Stimulated activated naive CD8-positive, alpha-beta T cell treated with anti-CD3 and anti-CD28 coated beads, Interleukin-15, Interleukin-2, amounts not matched to agents 100 U/mL and 50 U/mL, for 24 hours (primary cell): ENCODE data around the gene FHIP2A.
"Not testable (repeated sequence)": the region's sequence is repeated elsewhere in the genome, so short reads cannot be mapped to it uniquely, and the experiment has no call there.

ENCODE experiments used
- ATAC-seq: fragments of 150-1000 bp; cut with Tn5 transposase; one replicate; pipeline ENCODE4 v1.10.0; 2021
- DNase-seq: peaks from one replicate; pipeline ENCODE4 v3.0.0; 2021

FHIP2A gene

GRCh38 chr10:114819322-114819721 is 2.3 kb upstream of the FHIP2A start:
- DNase-seq: no peak

GRCh38 chr10:114821915-114822443 is 399 bp downstream of the FHIP2A start:
- DNase-seq (no peak), ATAC-seq (peak; percentile 61)

More at GRCh38 chr10:114819322-114819721, 2.3 kb upstream of the FHIP2A start:
- no peak for ATAC-seq

- DNase-seq (peak; percentile 40), ATAC-seq (peak; percentile 2)
These were observed 980 bp downstream of the FHIP2A start for GRCh38 chr10:114822444-114823076.

- ATAC-seq: no peak
- DNase-seq: no peak
These were observed 1.5 kb downstream of the FHIP2A start for GRCh38 chr10:114823077-114823463.

GRCh38 chr10:114824391-114824790 is 2.8 kb downstream of the FHIP2A start:
- DNase-seq: no peak
- ATAC-seq: no peak

GRCh38 chr10:114825513-114826253 is 4.1 kb downstream of the FHIP2A start:
- DNase-seq (no peak), ATAC-seq (peak; percentile 7)

GRCh38 chr10:114829160-114829909 is 7.8 kb downstream of the FHIP2A start:
- DNase-seq: no peak
- ATAC-seq: no peak

GRCh38 chr10:114831186-114831867 is 9.7 kb downstream of the FHIP2A start:
- DNase-seq: no peak
- no peak for ATAC-seq

- DNase-seq (no peak), ATAC-seq (no peak)
These were observed 16.1 kb downstream of the FHIP2A start for GRCh38 chr10:114837690-114838089.

GRCh38 chr10:114839901-114840300 is 18.3 kb downstream of the FHIP2A start:
- no peak for DNase-seq
- ATAC-seq: no peak

- no peak for ATAC-seq
- no peak for DNase-seq
These were observed 24.6 kb downstream of the FHIP2A start for GRCh38 chr10:114845978-114846693.

GRCh38 chr10:114847517-114847916 is 25.9 kb downstream of the FHIP2A start:
- DNase-seq, ATAC-seq: not testable (repeated sequence)

GRCh38 chr10:114849674-114850073 is 28.1 kb downstream of the FHIP2A start:
- ATAC-seq (peak; percentile 61), DNase-seq (no peak)

- DNase-seq (no peak), ATAC-seq (peak; percentile 63)
These were observed 28.5 kb downstream of the FHIP2A start for GRCh38 chr10:114850126-114850525.

GRCh38 chr10:114851336-114851735 is 29.8 kb downstream of the FHIP2A start:
- no peak for ATAC-seq
- DNase-seq: no peak

GRCh38 chr10:114852197-114852596 is 30.6 kb downstream of the FHIP2A start:
- DNase-seq (no peak), ATAC-seq (no peak)

GRCh38 chr10:114854906-114855305 is 33.3 kb downstream of the FHIP2A start:
- ATAC-seq: no peak

GRCh38 chr10:114855776-114856543 is 34.4 kb downstream of the FHIP2A start:
- DNase-seq (no peak), ATAC-seq (no peak)

More at GRCh38 chr10:114854906-114855305, 33.3 kb downstream of the FHIP2A start:
- DNase-seq: no peak

- ATAC-seq (peak; percentile 28), DNase-seq (no peak)
These were observed 35.1 kb downstream of the FHIP2A start for GRCh38 chr10:114856544-114857287.

- DNase-seq, ATAC-seq: not testable (repeated sequence)
These were observed 35.6 kb downstream of the FHIP2A start for GRCh38 chr10:114857288-114857565.
